GM23248 (cell line): ENCODE results near the gene TMEM108.

ENCODE experiments used
- EZH2 ChIP-seq: fragments of 200-600 bp; sonication (generic); IDR thresholded peaks from 2 replicates; pipeline ENCODE4 v1.6.1; 2018; ENCODE audit warnings: antibody characterized with exemption, mild to moderate bottlenecking; ENCODE audit not compliant: insufficient read depth, poor library complexity, severe bottlenecking
- EZH2phosphoT487 ChIP-seq: fragments of 200-600 bp; sonication (generic); IDR thresholded peaks from 2 replicates; pipeline ENCODE4 v1.6.1; 2018; ENCODE audit warnings: antibody characterized with exemption, moderate library complexity, mild to moderate bottlenecking, low read depth; ENCODE audit not compliant: insufficient read depth

DNA sequence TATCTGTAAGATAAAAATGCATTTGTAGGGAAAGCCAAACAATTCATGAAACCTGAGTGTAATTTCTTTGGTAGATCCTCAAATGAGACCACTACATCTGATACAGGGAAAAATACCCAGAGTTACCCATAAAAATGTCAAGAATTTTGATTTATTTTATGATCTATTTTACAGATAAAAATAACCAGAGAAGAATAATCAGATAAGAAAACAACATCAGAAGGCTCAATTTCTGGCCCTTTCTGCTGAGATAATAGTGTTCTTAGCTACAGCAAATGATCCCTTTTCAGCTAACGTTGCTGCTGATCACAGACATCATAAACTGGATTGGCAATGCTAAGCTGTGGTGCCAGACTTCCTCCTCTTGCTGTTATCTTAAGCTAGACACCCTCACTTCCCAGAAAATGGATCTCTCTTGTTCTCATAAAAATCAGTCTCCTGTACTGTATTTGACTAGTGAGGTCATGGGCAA, 21.3 kb upstream of the TMEM108 start:
- TF ChIP-seq EZH2, result no peak
- TF ChIP-seq EZH2phosphoT487, result no peak
